ENCODE data around the gene SYT8.

DNA sequence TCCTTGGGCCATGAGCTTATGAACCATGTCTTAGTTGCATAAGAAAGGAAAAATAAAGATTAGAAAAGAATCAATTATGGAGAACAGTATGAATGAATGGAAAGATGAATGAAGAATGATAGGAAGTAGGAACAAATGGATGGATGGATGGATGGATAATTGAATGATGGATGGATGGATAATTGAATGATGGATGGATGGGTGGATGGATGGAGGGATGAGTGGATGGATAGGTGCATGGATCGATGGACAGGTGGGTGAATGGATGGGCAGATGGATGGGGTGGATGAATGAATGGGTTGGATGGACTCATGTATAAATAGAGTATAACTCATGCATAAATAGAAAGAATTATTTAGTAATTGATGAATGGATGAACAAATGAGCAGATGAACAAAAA, 25.3 kb downstream of the SYT8 start:
- TF ChIP-seq, protein P1, sequence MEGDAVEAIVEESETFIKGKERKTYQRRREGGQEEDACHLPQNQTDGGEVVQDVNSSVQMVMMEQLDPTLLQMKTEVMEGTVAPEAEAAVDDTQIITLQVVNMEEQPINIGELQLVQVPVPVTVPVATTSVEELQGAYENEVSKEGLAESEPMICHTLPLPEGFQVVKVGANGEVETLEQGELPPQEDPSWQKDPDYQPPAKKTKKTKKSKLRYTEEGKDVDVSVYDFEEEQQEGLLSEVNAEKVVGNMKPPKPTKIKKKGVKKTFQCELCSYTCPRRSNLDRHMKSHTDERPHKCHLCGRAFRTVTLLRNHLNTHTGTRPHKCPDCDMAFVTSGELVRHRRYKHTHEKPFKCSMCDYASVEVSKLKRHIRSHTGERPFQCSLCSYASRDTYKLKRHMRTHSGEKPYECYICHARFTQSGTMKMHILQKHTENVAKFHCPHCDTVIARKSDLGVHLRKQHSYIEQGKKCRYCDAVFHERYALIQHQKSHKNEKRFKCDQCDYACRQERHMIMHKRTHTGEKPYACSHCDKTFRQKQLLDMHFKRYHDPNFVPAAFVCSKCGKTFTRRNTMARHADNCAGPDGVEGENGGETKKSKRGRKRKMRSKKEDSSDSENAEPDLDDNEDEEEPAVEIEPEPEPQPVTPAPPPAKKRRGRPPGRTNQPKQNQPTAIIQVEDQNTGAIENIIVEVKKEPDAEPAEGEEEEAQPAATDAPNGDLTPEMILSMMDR (IDR thresholded peaks at IDR 0.05; ENCODE audit: low read length): no peak
- no peak for TF ChIP-seq EZH2 (IDR thresholded peaks at IDR 0.05; ENCODE audit: borderline replicate concordance, low read length)

Data from OCI-LY1 (cell line).